Stomach (tissue), 9 donors: ENCODE results near the gene PFKFB2. TPM values are rescaled to one million over a fixed set of nuclear protein-coding genes. Genes with fewer than 3 reads are reported as not detected.

Experiments used
- DNase-seq, 2 donors: peaks; one replicate each; pipeline versions ENCODE4 v3.0.0 to v3.0.0-alpha.2; 2013 to 2019
- H3K27ac ChIP-seq, 5 donors: fragments of 200-600 bp in 4 of 5; sonication (generic) in 4 of 5; one replicate each; pipeline ENCODE4 v1.5.1; 2013 to 2019; ENCODE audit warnings: mild to moderate bottlenecking in 1 of 5, moderate library complexity in 1 of 5
- H3K27me3 ChIP-seq, 3 donors: fragments of 200-600 bp; sonication (generic); one replicate each; pipeline ENCODE4 v1.5.1; 2017 to 2019; ENCODE audit warnings: mixed run types in 1 of 3
- H3K36me3 ChIP-seq, 4 donors: fragments of 200-600 bp; sonication (generic); 1 replicate in 3 of 4; 2 replicates in 1 of 4; pipeline ENCODE4 v1.5.1; 2016 to 2019
- H3K4me1 ChIP-seq, 4 donors: fragments of 200-600 bp; sonication (generic); one replicate each; pipeline ENCODE4 v1.5.1; 2016 to 2019
- H3K4me3 ChIP-seq, 4 donors: fragments of 200-600 bp; sonication (generic) in 3 of 4; one replicate each; pipeline ENCODE4 v1.5.1; 2016 to 2019; ENCODE audit warnings: mild to moderate bottlenecking in 1 of 4
- H3K9me3 ChIP-seq, 4 donors: fragments of 200-600 bp; sonication (generic); one replicate each; pipeline ENCODE4 v1.5.1; 2016 to 2019
- EP300 ChIP-seq: sonication (generic); formaldehyde crosslinking; IDR thresholded peaks from one replicate; pipeline ENCODE4 v1.6.1; 2017; ENCODE audit warnings: antibody characterized with exemption
- POLR2A ChIP-seq, 4 donors: fragments of 450-650 bp; IDR thresholded peaks; one replicate each; pipeline ENCODE4 v1.6.1; 2016; ENCODE audit warnings: antibody characterized with exemption in 4 of 4, control low read depth in 2 of 4, mild to moderate bottlenecking in 1 of 4, moderate library complexity in 1 of 4
- POLR2AphosphoS5 ChIP-seq, 3 donors: sonication (generic); formaldehyde crosslinking; IDR thresholded peaks; one replicate each; pipeline ENCODE4 v1.6.1; 2016; ENCODE audit warnings: antibody characterized with exemption in 3 of 3
- WGBS, 5 donors: extraction: QIAGEN DNeasy Blood & Tissue Kit in 3 of 5; methylation state at CpG; one replicate each; pipeline versions ENCODE4 v1.1.5 to v1.1.7; 2013 to 2018; 5-methylcytosine and 5-hydroxymethylcytosine counted together
- intact Hi-C: fragments of 100-400 bp; cut with DNase I; formaldehyde crosslinking; loops from one replicate; pipeline ENCODE4 v1.15.1; 2023; ENCODE audit warnings: low total_unique reads
- polyA plus RNA-seq, 3 donors: library from polyadenylated mRNA; stranded (reverse); fragments of 200-250 nt; gene quantifications; one replicate each; pipeline ENCODE4 v1.2.3, GENCODE V29; 2013
- total RNA-seq, 5 donors: library from RNA; depleted of rRNA; stranded (reverse); fragments of >200 nt; gene quantifications; one replicate each; pipeline versions ENCODE4 v1.1.0 to v1.2.3, GENCODE V29; 2014 to 2016
- TF ChIP-seq, protein P1 (sequence below), 7 experiments: fragments of 450-650 bp in 4 of 7; fragments of 200-600 bp in 3 of 7; sonication (generic) in 3 of 7; IDR thresholded peaks; one replicate each; pipeline ENCODE4 v1.5.1; 2016 to 2019; ENCODE audit warnings: antibody characterized with exemption in 7 of 7, control low read depth in 2 of 7, mild to moderate bottlenecking in 1 of 7
- donor health status: healthy with polysubstance abuse.
- donor health status: Bipolar disorder and iron deficiency.
- donor health status: healthy.

The PFKFB2 gene
- total and polyA plus RNA-seq, 8 donors: 2.3 to 97.3 (median 15.4) TPM

- H3K27me3 ChIP-seq: no peaks in the 10 kb centered on the region
- no peak overlapping the region for H3K4me3 ChIP-seq
- peaks cover 0 to 11% (median 10%) of the 10 kb centered on the region in 4 donors for H3K36me3 ChIP-seq
- 81 to 87% (median 83%) methylated on average over 4 of the region's 4 CpGs for WGBS, 5 donors
- intact Hi-C loops: no loop called here
- no peak for DNase-seq
- H3K9me3 ChIP-seq: no peaks in the 10 kb centered on the region
- peaks cover 36 to 54% (median 46%) of the 10 kb centered on the region in 4 donors for H3K4me1 ChIP-seq
- H3K27ac ChIP-seq: peak overlapping the region; percentile 43 to 95 (median 90)
- TF ChIP-seq POLR2AphosphoS5 (IDR thresholded peaks at IDR 0.05) (peak in 1 of 3 donors; percentile 26), EP300 (no peak)
These were observed 34.4 kb upstream of the PFKFB2 start for GRCh38 chr1:207018707-207019106.

DNA sequence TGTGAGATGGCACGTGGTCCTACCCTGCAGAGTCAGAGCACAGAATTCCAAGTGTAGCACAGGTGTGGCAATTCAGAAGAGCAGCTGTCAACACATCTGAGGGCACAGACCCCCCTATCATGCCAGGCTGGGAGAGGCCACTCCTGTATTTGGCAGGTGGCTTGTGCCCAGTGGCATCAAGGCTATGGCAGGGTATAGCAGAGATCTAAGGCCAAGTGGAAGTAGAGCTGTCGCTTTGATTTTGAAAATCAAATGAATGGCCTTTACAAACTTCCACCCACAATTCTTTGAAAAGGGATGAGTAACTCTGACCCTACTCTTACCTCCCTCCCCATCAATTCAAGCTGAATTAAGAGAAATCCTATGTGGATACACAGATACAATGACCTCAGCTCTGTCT, 33.9 kb upstream of the PFKFB2 start:
- intact Hi-C loops: no loop called here
- H3K4me3 ChIP-seq: no peak overlapping the region
- peaks cover 0 to 11% (median 10%) of the 10 kb centered on the region in 4 donors for H3K36me3 ChIP-seq
- TF ChIP-seq POLR2AphosphoS5 (IDR thresholded peaks at IDR 0.05): no peak
- TF ChIP-seq, protein P1, sequence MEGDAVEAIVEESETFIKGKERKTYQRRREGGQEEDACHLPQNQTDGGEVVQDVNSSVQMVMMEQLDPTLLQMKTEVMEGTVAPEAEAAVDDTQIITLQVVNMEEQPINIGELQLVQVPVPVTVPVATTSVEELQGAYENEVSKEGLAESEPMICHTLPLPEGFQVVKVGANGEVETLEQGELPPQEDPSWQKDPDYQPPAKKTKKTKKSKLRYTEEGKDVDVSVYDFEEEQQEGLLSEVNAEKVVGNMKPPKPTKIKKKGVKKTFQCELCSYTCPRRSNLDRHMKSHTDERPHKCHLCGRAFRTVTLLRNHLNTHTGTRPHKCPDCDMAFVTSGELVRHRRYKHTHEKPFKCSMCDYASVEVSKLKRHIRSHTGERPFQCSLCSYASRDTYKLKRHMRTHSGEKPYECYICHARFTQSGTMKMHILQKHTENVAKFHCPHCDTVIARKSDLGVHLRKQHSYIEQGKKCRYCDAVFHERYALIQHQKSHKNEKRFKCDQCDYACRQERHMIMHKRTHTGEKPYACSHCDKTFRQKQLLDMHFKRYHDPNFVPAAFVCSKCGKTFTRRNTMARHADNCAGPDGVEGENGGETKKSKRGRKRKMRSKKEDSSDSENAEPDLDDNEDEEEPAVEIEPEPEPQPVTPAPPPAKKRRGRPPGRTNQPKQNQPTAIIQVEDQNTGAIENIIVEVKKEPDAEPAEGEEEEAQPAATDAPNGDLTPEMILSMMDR (IDR thresholded peaks at IDR 0.05): no peak
- no peak for TF ChIP-seq EP300
- no peak for TF ChIP-seq POLR2A (IDR thresholded peaks at IDR 0.05)
- H3K27ac ChIP-seq: peak overlapping the region; percentile 43 to 95 (median 90)
- DNase-seq: no peak
- H3K9me3 ChIP-seq: no peaks in the 10 kb centered on the region
- H3K4me1 ChIP-seq: peaks cover 40 to 58% (median 49%) of the 10 kb centered on the region in 4 donors
- no peaks in the 10 kb centered on the region for H3K27me3 ChIP-seq
- WGBS, 5 donors: 82 to 88% (median 86%) methylated on average over 2 of the region's 2 CpGs

GRCh38 chr1:207019661-207020060, 33.4 kb upstream of the PFKFB2 start:
- Histone ChIP-seq H3K27me3 (no peaks in the 10 kb centered on the region), H3K4me1 (peaks cover 45 to 63% (median 54%) of the 10 kb centered on the region in 4 donors), H3K36me3 (peaks cover 0 to 11% (median 10%) of the 10 kb centered on the region in 4 donors), H3K9me3 (no peaks in the 10 kb centered on the region), H3K4me3 (no peak overlapping the region), H3K27ac (peak overlapping the region; percentile 88 to 97 (median 91))
- WGBS, 5 donors: 41 to 66% (median 53%) methylated on average over 2 of the region's 2 CpGs
- no peak for TF ChIP-seq EP300
- TF ChIP-seq, protein P1 (IDR thresholded peaks at IDR 0.05): no peak
- TF ChIP-seq POLR2A (IDR thresholded peaks at IDR 0.05): no peak
- no peak for TF ChIP-seq POLR2AphosphoS5 (IDR thresholded peaks at IDR 0.05)
- DNase-seq: no peak
- intact Hi-C loops: no loop called here

- Histone ChIP-seq H3K9me3 (no peaks in the 10 kb centered on the region), H3K27ac (peak overlapping the region; percentile 88 to 97 (median 91)), H3K4me1 (peaks cover 50 to 69% (median 59%) of the 10 kb centered on the region in 4 donors), H3K36me3 (peaks cover 0 to 11% (median 10%) of the 10 kb centered on the region in 4 donors), H3K27me3 (no peaks in the 10 kb centered on the region), H3K4me3 (no peak overlapping the region)
- TF ChIP-seq POLR2A (IDR thresholded peaks at IDR 0.05) (no peak), POLR2AphosphoS5 (IDR thresholded peaks at IDR 0.05) (peak in 2 of 3 donors; percentile 52 to 81), EP300 (no peak)
- TF ChIP-seq, protein P1 (IDR thresholded peaks at IDR 0.05): no peak
- peak; percentile 80 to 93 for DNase-seq
- intact Hi-C loops: no loop called here
- WGBS, 5 donors: 42 to 79% (median 53%) methylated on average over 9 of the region's 9 CpGs
These were observed 32.9 kb upstream of the PFKFB2 start for GRCh38 chr1:207020065-207020708.

DNA sequence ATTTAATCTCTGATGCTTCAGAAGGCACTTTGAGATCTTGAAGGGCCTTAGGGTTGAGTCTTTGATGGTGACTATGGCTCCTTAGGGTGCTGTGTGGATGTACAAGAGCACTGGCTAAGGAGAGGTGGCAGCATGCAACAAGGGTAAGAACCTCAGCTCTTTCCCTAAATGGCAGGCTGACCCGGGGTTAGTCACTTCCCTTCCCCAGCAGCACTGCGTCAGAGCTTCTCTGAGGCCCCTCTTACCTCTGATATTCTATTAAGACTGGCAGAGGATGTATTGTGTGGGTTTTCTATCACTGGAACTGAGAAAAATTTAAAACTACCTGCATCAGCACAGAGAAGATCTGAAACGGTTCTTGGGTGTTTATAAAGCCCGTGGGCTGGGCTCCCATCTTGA, 32.4 kb upstream of the PFKFB2 start:
- Histone ChIP-seq H3K4me3 (no peak overlapping the region), H3K9me3 (no peaks in the 10 kb centered on the region), H3K27me3 (no peaks in the 10 kb centered on the region), H3K36me3 (peaks cover 0 to 11% (median 10%) of the 10 kb centered on the region in 4 donors), H3K4me1 (peaks cover 56 to 74% (median 62%) of the 10 kb centered on the region in 4 donors), H3K27ac (peak overlapping the region; percentile 88 to 97 (median 91))
- WGBS, 5 donors: 26 to 40% (median 34%) methylated on average over 4 of the region's 4 CpGs
- DNase-seq: peak in 1 of 2 donors; percentile 24
- TF ChIP-seq, protein P1 (IDR thresholded peaks at IDR 0.05): no peak
- TF ChIP-seq POLR2AphosphoS5 (IDR thresholded peaks at IDR 0.05): no peak
- TF ChIP-seq EP300: no peak
- no peak for TF ChIP-seq POLR2A (IDR thresholded peaks at IDR 0.05)
- intact Hi-C loops: no loop called here
